Measurements from ENCODE around the gene IFNL1.

The IFNL1 gene

GRCh38 chr19:39275578-39275977 lies 20.6 kb upstream of the IFNL1 start:
- no peak overlapping the region for H3K4me3 ChIP-seq (ENCODE audit: low read depth, low read length)
- TF ChIP-seq CTCF (IDR thresholded peaks at IDR 0.05; ENCODE audit: control insufficient read depth, extremely low read depth, insufficient read depth) = no peak
- no peak for DNase-seq (ENCODE audit: low read depth)

GRCh38 chr19:39276740-39277139 lies 19.5 kb upstream of the IFNL1 start:
- no peak overlapping the region for H3K4me3 ChIP-seq (ENCODE audit: low read depth, low read length)
- no peak for TF ChIP-seq CTCF (IDR thresholded peaks at IDR 0.05; ENCODE audit: control insufficient read depth, extremely low read depth, insufficient read depth)
- no peak for DNase-seq (ENCODE audit: low read depth)

DNA sequence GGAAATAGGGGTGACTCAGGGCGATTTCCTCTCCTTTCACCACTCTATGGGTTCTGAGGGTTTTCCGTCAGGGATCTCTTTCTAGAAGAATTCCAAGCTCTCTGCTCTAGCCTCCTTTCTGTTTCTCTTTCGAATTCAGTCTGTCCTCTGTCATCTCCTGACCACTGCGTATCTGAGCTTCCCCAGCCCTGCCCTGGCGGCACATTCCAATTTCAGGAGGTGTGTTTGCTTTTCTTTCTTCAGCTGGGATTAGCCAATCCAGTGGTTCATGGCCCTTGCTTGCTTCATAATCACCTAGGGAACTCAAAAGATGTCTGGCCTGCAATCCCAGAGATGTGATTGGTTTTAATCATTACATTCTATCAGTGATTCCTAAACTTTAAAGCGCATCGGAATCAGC lies 18.6 kb upstream of the IFNL1 start:
- DNase-seq (ENCODE audit: low read depth) = no peak
- TF ChIP-seq CTCF (IDR thresholded peaks at IDR 0.05; ENCODE audit: control insufficient read depth, extremely low read depth, insufficient read depth) = no peak
- H3K4me3 ChIP-seq (ENCODE audit: low read depth, low read length) = no peak overlapping the region

DNA sequence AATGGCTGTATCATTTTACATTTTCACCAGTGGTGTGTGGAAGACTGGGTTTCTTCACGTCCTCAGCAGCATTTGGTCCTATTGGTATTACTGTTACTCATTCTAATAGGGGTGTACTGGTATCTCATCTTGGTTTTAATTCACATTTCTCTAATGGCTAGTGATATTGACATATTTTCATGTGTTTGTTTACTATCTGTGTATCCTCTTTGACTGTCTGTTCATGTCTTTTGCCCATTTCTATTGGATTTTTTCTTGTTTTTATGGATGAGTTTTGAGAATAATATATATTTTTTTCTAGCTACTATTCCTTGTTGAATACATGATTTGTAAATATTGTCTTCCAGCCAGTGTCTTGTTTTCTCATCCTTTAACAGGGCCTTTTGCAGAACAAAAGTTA lies 14.2 kb upstream of the IFNL1 start:
- no peak for TF ChIP-seq CTCF (IDR thresholded peaks at IDR 0.05; ENCODE audit: control insufficient read depth, extremely low read depth, insufficient read depth)
- no peak for DNase-seq (ENCODE audit: low read depth)
- H3K4me3 ChIP-seq (ENCODE audit: low read depth, low read length) = no peak overlapping the region

- TF ChIP-seq CTCF (IDR thresholded peaks at IDR 0.05; ENCODE audit: control insufficient read depth, extremely low read depth, insufficient read depth) = no peak
- no peak overlapping the region for H3K4me3 ChIP-seq (ENCODE audit: low read depth, low read length)
- DNase-seq (ENCODE audit: low read depth) = no peak
Observed at GRCh38 chr19:39284032-39284431, 12.2 kb upstream of the IFNL1 start.

DNA sequence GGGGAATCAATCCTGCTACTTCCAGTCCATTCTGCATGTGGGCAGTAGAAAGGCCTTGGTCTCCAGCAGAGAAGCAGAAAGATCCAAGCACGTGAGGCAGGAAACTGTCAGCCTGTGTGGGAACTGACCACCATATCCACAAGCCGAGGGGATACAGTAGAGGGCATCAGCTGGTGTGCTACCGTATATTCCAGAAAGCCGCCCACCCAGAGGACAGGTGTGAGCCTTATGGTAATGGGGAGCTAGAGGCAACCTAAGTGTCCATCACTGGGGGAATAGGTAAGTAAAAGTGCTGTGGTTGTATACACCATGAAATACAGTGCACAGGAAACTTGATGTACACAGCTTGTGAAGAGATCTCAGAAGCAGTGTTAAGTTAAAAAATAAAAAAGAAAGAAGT lies 2.8 kb upstream of the IFNL1 start:
- no peak for DNase-seq (ENCODE audit: low read depth)
- TF ChIP-seq CTCF (IDR thresholded peaks at IDR 0.05; ENCODE audit: control insufficient read depth, extremely low read depth, insufficient read depth) = no peak
- no peak overlapping the region for H3K4me3 ChIP-seq (ENCODE audit: low read depth, low read length)

- no peak overlapping the region for H3K4me3 ChIP-seq (ENCODE audit: low read depth, low read length)
- no peak for DNase-seq (ENCODE audit: low read depth)
- TF ChIP-seq CTCF (IDR thresholded peaks at IDR 0.05; ENCODE audit: control insufficient read depth, extremely low read depth, insufficient read depth) = no peak
Observed at GRCh38 chr19:39296906-39297305, 699 bp downstream of the IFNL1 start.

Data from LNCaP clone FGC (cell line).